ENCODE data around the gene CCDC126.
"Not testable (repeated sequence)": the region's sequence is repeated elsewhere in the genome, so short reads cannot be mapped to it uniquely, and the experiment has no call there.

Gene CCDC126, protein sequence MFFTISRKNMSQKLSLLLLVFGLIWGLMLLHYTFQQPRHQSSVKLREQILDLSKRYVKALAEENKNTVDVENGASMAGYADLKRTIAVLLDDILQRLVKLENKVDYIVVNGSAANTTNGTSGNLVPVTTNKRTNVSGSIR

DNA sequence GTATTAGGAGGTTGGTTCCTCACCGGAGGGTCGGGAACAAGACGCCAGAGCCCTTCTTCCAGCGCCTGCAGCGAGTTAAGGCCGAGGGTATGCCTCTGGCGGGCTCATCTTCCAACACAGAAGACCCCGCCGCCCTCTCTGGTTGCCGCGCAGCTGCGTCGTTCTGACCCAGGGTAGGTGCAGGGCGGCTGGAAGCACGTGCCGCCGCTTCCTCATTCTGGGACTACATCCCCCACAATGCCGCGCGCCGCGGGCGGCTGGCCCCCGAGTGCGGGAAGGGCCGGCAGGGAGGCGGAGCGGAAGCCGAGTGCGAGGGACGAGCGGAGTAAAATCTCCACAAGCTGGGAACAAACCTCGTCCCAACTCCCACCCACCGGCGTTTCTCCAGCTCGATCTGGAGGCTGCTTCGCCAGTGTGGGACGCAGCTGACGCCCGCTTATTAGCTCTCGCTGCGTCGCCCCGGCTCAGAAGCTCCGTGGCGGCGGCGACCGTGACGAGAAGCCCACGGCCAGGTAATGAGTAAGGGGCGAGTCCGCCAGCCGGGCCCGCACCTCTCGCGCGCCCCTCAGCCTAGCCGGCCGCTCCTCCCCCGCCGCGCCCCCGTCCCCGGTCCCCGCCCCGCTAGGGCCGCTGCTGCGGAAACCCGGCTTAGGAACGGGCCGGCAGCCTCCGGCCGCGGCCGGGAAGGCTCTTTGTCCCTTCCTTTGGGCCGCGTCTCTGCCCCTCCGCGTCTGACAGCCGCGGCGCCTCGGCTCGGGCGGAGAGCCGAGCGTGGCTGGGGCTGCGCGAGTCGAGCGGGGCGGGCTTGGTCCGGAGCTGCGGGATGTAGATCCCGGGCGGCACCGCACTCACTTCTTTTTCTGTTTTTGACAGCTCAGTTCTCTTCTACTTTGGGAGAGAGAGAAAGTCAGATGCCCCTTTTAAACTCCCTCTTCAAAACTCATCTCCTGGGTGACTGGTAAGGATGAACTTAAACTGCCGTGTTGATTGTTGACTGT, at the start of gene CCDC126:
TSS of gene CCDC126 (plus strand) at position 289 of the 998 bp plus-strand sequence. CDS start 13,934 bp downstream, outside the sequence.
- peak; percentile 90 to 91 for DNase-seq

DNA sequence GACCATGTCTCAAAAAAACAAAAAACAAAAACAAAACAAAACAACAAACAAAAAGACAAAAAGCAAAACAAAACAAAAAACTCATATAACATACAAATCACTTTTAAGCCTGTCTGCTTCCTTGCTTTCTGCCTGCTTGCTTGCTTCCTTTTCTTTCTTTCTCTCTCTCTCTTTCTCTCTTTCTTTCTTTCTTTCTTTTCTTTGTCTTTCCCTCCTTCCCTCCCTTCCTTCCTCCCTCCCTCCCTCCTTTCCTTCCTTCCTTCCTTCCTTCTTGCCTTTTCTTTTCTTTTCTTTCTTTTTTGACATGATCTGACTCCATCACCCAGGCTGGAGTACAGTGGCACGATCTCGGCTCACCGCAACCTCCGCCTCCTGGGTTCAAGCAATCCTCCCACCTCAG, 49.5 kb upstream of the CCDC126 start:
- DNase-seq: no peak

DNA sequence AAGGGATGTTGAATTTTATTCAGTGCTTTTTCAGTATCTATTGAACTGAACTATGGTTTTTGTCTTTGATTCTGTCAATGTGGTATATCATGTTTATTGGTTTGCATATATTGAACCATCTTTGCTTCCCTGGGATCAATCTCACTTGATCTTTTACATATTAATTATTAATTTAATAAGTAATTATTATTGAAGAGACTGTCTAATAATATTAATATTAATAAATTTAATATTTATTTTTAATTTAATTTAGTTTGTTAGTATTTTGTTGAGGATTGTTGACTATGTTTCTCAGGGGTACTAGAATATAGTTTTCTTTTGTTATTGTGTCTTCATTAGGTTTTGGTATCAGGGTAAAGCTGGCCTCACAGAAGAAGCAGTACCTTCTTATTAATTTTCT, 38.9 kb upstream of the CCDC126 start:
- no peak for DNase-seq

DNA sequence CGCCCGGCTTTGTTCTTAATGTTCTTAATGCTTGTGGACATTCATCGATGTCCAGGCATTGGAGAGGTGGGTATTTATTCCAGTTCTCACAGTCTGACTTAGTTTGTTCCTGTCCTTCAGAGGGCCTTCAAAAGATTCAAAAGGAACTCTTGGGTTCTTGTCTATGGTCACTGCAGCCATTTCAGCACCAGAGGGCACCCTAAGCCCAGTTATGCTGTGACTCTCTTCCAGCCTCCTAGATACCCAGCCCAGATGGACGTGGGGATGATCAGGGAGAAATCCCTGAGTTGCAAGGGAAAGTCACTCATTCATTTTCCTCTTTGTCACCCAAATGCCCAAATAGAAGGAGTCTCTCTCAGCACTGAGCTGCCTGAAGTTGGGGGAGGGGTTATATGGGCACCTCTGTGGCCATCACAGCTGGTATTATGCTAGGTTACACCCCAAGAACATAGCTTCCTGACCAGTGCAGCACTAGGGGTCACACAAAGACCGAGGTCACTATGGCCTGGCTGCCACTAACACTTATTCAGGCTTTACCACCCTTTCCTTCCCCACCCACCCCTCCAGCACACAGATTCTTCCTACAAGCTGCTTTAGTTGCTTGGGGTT, 26.5 kb upstream of the CCDC126 start:
- peak; percentile 72 to 89 for DNase-seq

DNA sequence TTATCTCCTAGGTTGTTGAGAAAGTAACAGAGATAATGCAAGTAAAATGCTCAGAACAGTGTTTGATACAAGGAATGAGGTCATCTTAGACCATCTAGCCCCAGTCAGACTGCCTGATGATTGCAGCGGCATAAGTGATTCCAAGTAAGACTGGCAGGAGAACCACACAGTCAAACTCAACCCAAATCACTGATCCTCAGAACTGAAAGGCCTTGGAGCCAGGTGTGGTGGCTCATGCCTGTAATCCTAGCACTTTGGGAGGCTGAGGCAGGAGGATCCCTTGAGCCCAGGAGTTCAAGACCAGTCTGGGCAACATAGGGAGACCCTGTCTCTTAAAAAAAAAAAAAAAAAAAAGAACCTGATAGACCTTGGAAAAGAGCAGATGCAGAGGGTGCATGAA, 15.2 kb upstream of the CCDC126 start:
- not testable (repeated sequence) for DNase-seq

DNA sequence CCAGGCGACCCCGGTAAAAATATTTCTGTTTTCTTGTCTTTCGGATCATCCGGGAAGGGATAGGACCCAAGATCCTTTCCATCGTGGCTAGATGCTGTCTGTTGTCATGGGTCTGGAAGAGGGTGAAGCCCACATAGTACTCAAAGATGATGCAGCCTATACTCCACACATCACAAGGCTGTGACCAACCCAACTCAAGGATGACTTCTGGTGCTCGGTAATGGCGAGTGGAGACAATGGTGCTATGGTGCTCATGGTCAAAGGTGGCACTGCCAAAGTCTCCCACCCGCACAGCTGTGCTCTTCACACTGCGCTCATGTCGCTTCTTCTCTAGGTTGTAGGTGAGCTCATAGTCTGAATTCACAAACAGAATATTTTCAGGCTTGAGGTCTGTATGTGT, 11.9 kb upstream of the CCDC126 start:
- not testable (repeated sequence) for DNase-seq

DNA sequence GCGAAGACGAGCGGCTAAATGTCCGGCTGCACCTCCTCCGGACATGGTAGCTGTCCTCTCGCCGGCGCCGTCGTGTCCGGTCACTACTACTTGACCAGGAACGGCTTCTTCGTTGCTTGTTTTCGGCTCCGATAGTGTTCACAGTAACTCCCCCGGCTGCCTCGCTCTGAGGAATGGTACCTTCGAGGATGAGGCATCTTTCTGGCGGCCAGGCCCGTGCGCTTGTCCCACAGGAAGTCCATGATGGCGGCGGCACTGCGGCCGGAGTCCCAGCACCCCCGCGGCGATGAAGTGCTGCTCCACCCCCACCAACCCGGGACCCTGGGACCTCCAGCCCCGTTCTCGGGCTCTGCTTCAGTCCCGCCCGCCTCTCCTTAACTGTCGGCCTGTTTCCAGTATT, 11.0 kb upstream of the CCDC126 start:
- no peak for DNase-seq

DNA sequence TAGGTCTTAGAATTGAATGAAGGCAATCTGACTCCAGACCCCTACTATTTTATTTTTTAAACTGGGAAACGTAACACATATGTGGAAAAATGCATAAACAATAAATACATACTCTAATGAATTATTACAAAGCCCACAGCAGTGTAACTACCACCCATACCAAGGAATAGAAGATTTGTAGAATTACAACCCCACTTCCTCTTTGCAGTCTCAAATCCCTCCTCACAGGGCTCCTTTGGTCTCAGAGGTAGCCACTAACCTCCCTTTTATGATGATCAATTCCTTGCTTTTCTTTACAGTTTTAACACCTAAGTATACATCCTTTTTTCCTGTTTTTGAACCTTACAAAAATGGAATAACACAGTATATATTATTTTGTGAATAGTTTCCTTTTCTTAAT, 6.7 kb upstream of the CCDC126 start:
- DNase-seq: no peak

DNA sequence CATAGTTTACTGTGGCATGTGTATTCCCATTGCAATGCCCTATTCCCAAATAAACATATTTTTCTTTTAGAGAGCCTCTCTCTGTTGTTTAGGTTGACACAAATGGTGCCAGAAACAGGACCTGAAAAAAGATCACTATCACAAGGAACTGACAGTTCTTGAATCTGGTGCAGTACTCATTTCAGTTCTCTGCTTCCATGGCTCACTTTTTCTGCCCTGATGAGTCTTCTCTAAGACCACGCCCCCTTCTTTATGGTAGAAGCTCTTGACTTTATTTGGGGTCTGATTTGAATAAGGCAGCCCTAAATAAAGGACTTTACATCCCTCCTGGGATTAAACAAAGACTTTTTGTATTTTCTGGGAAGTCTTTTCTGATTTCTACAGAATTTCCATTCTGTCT, 3.5 kb upstream of the CCDC126 start:
- DNase-seq: no peak

DNA sequence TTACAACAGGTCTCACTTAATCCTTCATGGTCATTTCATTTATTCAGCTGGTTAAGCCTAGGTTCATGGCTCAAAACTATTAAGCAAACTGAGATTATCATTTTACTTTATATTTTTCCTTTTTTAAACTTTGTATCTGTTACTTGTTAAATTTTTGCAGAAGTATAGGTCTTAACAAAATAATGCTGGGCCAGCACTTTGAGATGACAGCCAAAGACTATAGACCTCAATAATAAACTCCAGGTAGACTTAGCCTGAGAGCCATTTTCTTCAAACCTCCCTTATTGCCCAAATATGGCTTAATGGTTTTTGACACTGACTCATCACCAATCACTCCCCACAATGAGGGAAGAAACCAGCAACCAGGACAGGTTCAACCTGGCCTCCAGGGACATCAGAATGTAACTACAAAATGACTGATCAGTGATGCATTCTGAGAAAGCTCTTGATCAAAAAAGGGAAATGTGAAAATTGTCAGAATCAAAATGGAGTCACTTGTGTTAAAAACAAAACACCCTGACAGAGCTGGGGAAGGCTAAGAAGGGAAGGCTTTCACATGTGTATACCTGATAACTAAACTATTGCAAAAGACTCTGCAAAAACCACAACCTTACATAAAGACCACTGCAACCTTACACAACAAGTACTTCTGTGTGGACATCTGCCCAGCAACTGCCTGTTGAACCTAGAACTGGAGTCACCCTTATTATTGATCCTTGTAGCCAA, 2.1 kb upstream of the CCDC126 start:
- DNase-seq: no peak

DNA sequence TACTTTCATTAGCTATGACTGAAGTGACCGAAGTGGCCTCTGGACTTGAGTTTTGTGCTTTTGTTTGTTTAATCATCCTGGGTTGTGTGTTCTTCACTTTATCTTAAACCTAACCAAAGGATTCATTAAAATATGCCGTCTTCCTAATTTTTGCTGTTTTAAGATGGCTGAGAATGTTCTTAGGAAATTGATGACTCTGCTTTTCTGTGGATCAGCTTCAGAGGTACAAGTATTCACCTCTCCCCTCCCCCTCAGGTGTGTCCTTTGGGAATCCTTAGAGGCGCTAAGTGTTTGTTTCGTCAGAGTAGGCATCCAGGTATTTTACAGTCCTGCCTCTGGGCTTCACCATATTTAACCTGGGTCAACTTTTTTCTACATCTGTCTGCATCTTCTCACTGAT, 1.1 kb downstream of the CCDC126 start:
- peak in 1 of 2 experiments; percentile 59 for DNase-seq

DNA sequence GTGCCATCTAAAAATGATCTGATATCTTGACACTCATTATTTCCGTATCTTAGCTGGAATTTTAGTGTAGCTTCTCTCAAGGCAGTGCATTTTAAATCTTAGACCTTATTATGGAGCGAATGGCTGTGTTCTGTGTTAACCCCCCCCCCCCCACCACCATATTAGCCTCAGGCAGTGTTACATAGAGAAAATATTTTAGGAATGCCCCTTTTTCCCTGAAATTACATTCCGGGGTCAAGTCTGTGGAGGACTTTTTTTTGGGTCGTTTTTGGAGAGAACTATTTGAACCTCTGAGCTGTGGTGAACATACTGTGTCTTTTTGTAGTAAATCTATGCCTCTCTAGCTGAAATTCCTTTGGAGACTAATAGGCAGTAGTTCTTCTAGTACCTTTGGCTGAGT, 3.1 kb downstream of the CCDC126 start:
- DNase-seq: no peak

DNA sequence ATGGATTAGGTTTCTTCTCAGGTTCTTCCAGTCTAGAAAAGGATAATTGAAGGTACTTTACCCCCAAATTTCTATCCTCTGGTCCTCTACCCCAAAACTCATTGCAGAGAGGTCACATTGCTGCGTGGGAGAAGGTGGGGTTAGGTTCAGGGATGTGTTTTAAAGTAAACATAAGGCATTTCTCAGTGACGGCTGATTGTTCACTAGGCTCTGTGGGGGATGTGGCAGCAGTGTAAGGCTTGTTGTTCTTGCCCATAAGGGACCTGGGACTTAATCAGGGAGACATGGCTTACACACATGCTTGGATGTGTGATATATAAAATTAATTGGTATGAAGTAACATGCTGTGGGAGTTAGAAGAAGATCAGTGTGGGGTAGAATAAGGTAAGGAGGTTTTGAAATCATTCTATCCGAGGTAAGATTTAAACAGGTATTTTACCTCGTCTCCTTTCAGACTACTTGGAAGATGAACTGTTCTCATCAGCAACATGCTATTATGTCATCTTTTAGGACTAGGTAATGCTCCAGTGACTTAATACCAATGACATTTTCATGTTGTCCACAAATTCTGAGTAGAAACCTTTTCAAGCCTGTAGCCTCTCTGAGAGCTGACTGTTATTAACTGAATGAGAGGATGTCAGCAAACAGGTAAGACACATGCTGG, 6.6 kb downstream of the CCDC126 start:
- no peak for DNase-seq

DNA sequence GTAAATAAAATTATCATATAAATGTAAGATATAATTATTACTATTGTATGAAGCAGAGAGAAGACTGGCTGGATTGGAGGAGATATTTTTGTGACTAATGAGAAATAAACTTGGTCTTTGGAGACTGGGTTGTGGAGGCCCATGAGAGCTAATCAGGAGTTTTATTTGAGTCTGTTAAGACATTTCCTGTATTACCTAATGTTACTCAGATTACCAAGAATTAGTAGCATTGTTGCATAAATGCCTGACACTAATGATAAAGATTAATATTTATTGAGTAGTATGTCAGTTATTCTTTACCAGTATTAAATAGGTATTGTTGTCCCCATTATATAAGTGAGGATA, 7.1 kb downstream of the CCDC126 start:
- no peak for DNase-seq

DNA sequence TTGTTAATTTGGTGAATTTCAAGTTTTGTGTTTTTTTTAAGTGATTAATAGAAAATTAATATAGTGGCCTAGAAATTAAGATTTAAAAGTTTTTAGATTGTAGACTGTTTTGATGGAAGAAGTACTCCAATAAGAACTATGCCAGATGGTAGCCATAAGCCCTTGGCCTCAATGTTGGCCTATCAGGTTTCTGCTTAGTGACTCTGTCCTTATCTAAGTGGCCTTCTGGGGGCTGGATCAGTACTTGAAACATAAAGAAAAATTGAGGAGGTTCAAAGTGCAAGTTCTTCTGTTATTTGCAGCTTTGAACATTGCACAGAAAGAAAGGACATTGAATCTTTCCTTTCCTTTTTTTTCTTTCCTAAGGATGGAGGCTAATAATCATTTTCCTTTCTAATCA, 9.9 kb downstream of the CCDC126 start:
- no peak for DNase-seq

DNA sequence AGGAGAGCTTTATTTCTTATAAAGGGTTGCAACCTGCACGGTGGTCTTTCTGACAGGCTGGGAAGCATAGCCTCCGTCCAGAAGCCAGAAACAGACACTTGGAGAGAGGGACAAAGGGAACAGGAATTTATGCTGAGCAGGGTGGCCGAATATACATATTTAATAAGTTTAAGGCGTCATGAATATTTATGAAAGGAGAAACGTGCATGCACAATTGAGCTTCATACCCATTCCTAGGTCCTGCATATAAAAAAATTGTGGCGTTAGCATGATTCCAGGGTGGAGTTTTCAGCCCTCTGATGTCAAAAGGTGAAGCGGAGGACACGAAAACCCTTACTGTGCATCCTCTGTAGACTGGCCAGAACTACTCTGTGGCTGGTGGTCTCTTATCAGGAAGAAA, 10.7 kb downstream of the CCDC126 start:
- DNase-seq: no peak

DNA sequence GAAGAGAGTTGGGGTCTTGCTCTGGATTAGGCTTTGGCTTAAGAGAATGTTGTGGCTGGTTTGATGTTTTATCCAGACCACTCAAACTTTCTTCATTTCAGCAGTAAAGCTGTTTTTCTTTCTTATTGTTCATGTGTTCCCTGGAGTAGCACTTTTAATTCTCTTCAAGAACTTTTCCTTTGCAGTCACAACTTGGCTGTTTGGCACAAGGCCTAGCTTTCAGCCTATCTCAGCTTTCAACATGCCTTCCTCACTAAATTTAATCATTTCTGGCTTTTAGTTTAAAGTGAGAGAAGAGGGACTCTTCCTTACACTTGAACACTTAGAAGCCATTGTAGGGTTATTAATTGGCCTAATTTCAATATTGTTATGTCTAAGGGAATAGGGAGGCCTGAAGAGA, 18.1 kb downstream of the CCDC126 start:
- no peak for DNase-seq

DNA sequence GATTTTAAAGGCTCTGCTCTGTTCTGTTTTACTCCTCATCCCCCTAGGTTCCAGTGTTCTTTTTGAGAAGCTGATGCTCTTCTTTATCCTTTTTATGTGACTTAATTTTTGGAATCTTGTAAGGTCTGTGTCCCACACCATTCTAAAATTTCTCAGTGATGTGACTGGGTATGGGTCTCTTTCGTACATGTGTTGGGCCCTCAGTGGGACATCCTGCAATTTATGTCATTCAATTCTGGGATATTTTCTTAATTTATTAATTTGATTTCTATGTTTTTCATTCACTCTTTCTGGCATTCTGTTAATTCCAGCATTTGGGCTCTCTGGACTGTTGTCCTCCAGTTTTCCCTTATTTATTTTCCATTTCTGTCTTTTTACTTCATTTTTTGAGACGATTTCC, 19.4 kb downstream of the CCDC126 start:
- no peak for DNase-seq

DNA sequence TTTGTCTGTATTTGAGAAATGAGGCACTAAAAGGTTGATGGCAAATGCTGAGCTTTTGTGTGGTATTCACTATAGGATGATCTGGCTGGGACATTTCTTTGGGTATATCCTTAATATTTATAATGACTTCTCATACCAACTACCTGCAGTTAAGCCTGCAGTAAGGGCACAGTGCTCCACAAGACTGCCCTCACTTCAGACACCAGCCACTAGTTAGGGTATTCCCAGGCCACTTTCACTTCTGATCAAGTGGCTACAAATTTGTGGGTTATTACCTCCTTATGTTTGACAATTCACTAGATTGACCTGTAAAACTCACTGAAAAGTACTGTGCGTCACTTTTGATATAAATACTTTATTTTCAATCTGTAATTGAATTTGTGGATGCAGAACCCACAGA, 20.3 kb downstream of the CCDC126 start:
- DNase-seq: no peak

DNA sequence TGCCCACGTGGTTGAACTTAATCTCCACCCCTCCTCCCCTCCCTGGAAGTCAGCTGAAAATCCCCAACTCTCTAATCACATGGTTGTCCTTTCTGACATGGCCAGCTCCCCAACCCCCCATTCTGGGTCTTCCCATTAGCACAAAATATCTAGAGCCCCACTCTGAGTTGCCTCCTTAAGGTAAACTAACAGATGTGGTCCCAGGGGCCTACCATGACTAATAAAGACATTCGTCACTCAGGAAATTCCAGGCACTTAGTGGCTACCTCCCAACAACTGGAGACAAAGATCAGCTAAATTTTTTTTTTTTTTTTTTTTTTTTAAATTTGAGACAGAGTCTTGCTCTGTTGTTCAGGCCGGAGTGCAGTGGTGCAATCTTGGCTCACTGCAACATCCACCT, 21.1 kb downstream of the CCDC126 start:
- no peak for DNase-seq

DNA sequence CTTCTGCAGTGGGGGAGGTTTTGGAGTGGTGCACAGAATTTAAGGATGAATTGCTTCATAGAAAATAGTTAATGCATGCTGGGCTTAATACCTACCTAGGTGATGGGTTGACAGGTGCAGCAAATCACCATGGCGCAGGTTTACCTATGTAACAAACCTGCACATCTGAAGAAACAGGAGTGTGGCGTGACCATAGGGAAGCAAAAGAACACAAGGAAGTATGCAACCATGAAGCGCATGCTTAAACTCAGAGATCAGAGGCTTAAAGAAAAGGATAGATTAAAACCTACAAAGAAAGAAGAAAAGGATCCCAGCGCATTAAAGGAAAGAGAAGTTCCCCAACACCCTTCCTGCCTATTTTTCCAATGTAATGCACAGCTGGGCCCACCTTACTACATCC, 22.0 kb downstream of the CCDC126 start:
- no peak for DNase-seq

DNA sequence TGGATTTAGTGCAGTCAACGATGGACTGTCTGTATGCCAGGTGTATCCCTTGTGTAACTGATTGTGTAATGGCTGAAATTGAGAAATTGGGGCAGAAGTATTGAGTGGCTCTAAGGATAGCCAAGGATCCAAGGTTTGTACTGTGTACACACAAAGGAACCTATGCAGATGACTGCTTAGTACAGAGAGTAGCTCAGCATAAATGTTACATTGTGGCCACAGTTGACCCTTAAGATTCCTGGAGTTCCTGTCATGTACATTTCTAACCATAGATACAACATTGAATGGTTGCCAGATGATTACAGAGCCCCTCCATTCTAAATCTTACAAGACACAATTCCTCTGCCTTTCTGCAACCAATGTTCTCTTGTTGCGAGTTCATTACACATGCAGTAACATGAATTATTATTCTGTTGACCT, 25.3 kb downstream of the CCDC126 start:
- DNase-seq: no peak

DNA sequence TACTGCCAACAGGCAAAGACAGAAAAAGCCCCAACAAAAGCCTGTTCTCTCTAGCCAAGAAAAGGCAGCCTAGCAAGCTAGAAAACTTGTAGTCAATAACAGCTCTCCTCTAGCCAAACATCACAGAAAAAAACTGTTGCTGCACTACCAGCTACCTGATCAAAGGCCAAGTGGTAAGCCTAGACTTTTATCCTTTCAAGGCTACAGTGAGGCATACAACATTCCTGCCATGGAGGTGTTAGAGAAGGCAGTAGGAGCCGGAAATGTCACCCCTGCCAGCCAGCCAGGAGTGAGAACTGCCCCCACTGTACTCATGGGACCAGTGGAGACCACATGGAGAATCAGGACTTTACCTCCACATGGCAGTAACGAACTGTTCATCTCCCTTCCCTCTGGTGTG, 31.2 kb downstream of the CCDC126 start:
- DNase-seq: no peak
